Osteocyte (in vitro differentiated cells): ENCODE measurements around the gene SLC26A1. TPM values are rescaled to one million over a fixed set of nuclear protein-coding genes. Genes with fewer than 3 reads are reported as not detected.

Experiments used
- DNase-seq: peaks from one replicate; pipeline ENCODE4 v3.0.0; 2021; ENCODE audit warnings: mixed read lengths; ENCODE audit not compliant: unreplicated experiment; ENCODE audit errors: extremely low spot score
- H3K27ac Mint-ChIP-seq: one replicate; pipeline ENCODE4 v1.8.0; 2021; ENCODE audit warnings: mild to moderate bottlenecking, mixed read lengths; ENCODE audit not compliant: unreplicated experiment
- H3K27me3 Mint-ChIP-seq: one replicate; pipeline ENCODE4 v1.8.0; 2021; ENCODE audit warnings: mixed read lengths; ENCODE audit not compliant: unreplicated experiment
- H3K36me3 Mint-ChIP-seq: one replicate; pipeline ENCODE4 v1.8.0; 2021; ENCODE audit warnings: mixed read lengths; ENCODE audit not compliant: unreplicated experiment
- H3K4me1 Mint-ChIP-seq: one replicate; pipeline ENCODE4 v1.8.0; 2021; ENCODE audit warnings: mixed read lengths; ENCODE audit not compliant: unreplicated experiment
- H3K4me3 Mint-ChIP-seq: one replicate; pipeline ENCODE4 v1.8.0; 2021; ENCODE audit warnings: mild to moderate bottlenecking, moderate library complexity, mixed read lengths; ENCODE audit not compliant: unreplicated experiment
- H3K9me3 Mint-ChIP-seq: one replicate; pipeline ENCODE4 v1.8.0; 2021; ENCODE audit warnings: mixed read lengths; ENCODE audit not compliant: unreplicated experiment
- total RNA-seq: library from RNA; stranded (reverse); gene quantifications from 2 replicates; pipeline ENCODE4 v1.2.1, GENCODE V29; 2021
- TF ChIP-seq, protein P1 (sequence below): fragments of 200-600 bp; sonication (generic); IDR thresholded peaks from 2 replicates; pipeline ENCODE4 v1.5.0; 2021; ENCODE audit warnings: antibody characterized with exemption, mild to moderate bottlenecking, moderate library complexity

SLC26A1 gene
- total RNA-seq, 1 donor from 2014 or later, result 0.83 TPM

DNA sequence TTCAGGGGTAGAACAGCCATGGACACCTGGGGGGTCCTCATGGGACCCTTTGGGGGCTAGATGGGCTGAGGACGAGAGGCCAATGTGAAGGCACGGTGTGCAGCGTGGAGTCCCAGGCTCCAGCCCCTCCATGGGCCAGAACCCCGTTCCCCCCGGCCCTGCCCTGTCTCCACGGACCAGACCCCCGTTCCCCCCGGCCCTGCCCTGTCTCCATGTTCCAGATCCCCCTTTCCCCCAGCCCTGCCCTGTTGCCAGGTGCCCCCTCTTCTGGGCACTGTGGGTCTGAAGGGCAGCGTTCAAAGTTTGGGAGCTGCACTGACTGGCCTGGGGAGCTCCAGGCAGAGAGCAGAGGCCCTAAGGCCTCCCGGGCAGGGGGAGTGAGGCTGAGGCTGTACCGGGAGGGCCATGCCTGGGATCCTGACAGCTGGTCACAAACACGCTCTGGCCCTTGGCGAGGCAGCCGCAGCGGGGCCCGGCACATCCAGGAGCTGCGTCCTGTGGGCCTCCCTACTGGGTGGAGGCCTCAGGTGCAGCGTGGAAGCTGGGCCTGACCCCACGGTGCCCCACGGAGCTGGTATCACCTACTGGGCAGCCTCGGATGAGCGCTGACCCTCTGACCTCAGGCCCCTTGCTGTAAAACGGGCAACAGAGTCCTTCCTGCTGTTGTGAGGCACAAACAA, 28.7 kb downstream of the SLC26A1 start:
- no peak overlapping the region for H3K27ac Mint-ChIP-seq
- no peaks in the 10 kb centered on the region for H3K36me3 Mint-ChIP-seq
- no peaks in the 10 kb centered on the region for H3K4me1 Mint-ChIP-seq
- H3K9me3 Mint-ChIP-seq, result no peaks in the 10 kb centered on the region
- no peak for DNase-seq
- TF ChIP-seq, protein P1, sequence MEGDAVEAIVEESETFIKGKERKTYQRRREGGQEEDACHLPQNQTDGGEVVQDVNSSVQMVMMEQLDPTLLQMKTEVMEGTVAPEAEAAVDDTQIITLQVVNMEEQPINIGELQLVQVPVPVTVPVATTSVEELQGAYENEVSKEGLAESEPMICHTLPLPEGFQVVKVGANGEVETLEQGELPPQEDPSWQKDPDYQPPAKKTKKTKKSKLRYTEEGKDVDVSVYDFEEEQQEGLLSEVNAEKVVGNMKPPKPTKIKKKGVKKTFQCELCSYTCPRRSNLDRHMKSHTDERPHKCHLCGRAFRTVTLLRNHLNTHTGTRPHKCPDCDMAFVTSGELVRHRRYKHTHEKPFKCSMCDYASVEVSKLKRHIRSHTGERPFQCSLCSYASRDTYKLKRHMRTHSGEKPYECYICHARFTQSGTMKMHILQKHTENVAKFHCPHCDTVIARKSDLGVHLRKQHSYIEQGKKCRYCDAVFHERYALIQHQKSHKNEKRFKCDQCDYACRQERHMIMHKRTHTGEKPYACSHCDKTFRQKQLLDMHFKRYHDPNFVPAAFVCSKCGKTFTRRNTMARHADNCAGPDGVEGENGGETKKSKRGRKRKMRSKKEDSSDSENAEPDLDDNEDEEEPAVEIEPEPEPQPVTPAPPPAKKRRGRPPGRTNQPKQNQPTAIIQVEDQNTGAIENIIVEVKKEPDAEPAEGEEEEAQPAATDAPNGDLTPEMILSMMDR, result no peak
- no peaks in the 10 kb centered on the region for H3K27me3 Mint-ChIP-seq
- no peak overlapping the region for H3K4me3 Mint-ChIP-seq

- H3K4me3 Mint-ChIP-seq, result no peak overlapping the region
- TF ChIP-seq, protein P1, result no peak
- H3K36me3 Mint-ChIP-seq, result no peaks in the 10 kb centered on the region
- H3K9me3 Mint-ChIP-seq, result no peaks in the 10 kb centered on the region
- H3K4me1 Mint-ChIP-seq, result no peaks in the 10 kb centered on the region
- no peaks in the 10 kb centered on the region for H3K27me3 Mint-ChIP-seq
- H3K27ac Mint-ChIP-seq, result no peak overlapping the region
- no peak for DNase-seq
Measured at GRCh38 chr4:963276-964225, 29.7 kb downstream of the SLC26A1 start.

- peaks cover 2% of the 10 kb centered on the region for H3K36me3 Mint-ChIP-seq
- TF ChIP-seq, protein P1, result no peak
- H3K27ac Mint-ChIP-seq, result no peak overlapping the region
- no peak overlapping the region for H3K4me3 Mint-ChIP-seq
- H3K4me1 Mint-ChIP-seq, result no peaks in the 10 kb centered on the region
- no peaks in the 10 kb centered on the region for H3K9me3 Mint-ChIP-seq
- DNase-seq, result no peak
- no peaks in the 10 kb centered on the region for H3K27me3 Mint-ChIP-seq
Measured at GRCh38 chr4:962231-963208, 30.7 kb downstream of the SLC26A1 start.

DNA sequence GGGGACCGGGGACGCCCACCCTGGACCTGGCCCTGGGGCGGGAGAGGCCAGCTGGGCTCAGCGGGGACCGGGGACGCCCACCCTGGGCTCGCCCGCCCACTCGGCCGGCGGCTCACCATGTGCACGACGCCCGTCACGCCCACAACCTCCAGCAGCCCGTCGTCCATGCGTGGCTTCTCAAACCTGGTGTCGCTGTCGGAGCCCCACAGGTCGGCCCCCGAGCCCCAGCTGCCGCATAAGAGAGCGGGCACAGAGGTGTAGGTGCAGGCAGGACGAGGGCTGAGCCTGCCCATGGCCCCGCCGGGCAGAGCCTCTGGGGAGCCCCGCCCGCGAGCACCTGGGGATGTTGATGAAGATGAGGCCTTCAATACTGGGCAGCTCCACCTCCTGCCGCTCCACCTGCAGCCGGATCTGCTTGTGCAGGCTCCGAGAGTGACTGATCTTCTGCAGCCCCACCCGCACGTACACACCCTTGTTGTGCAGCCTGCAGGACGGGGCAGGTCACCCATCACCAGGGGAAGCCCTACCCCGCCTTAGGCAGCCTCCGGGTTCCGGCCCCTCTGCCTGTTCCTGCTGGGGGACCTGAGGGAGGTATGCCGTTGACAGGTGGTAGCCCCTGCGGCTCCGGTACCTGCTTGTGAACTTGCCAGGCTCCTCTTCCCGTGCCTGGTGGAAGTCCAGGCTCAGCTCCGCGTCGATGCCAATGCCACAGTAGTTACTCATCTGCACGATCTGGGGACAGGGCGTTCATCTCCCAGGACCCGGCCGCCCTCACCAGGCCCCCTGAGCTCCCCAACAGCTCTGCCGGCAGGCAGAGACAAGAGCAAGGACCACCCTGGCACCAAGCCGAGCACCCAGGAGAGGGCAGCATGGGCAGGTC, 31.6 kb downstream of the SLC26A1 start:
- no peak for DNase-seq
- TF ChIP-seq, protein P1, result no peak
- Mint-ChIP-seq H3K27ac (no peak overlapping the region), H3K27me3 (no peaks in the 10 kb centered on the region), H3K9me3 (no peaks in the 10 kb centered on the region), H3K36me3 (peaks cover 2% of the 10 kb centered on the region), H3K4me3 (no peak overlapping the region), H3K4me1 (no peaks in the 10 kb centered on the region)
